ENCODE data around the gene HJV.

Gene HJV

GRCh38 chr1:146021050-146021445 is 487 bp downstream of the HJV start:
- no peak for DNase-seq (ENCODE audit: low spot score)

GRCh38 chr1:146020058-146021049 is 1.2 kb downstream of the HJV start:
- no peak for DNase-seq (ENCODE audit: low spot score)

- DNase-seq (ENCODE audit: low spot score): no peak
Measured at GRCh38 chr1:146019231-146020057, 2.1 kb downstream of the HJV start.

GRCh38 chr1:146016891-146017290 is 4.6 kb downstream of the HJV start:
- no peak for DNase-seq (ENCODE audit: low spot score)

DNA sequence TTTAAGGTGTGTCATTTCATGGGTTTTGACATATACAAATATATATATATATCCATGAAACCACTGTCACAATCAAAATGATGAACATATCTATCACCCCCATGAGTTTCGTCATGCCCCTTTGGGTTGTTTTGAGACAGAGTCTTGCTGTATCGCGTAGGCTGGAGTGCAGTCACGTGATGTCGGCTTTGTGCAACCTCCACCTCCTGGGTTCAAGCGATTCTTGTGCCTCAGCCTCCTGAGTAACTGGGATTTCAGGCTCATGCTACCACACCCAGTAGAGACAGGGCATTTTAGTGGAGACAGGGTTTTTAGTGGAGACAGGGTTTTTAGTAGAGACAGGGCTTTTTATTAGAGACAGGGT is 8.0 kb downstream of the HJV start:
- no peak for DNase-seq (ENCODE audit: low spot score)

DNA sequence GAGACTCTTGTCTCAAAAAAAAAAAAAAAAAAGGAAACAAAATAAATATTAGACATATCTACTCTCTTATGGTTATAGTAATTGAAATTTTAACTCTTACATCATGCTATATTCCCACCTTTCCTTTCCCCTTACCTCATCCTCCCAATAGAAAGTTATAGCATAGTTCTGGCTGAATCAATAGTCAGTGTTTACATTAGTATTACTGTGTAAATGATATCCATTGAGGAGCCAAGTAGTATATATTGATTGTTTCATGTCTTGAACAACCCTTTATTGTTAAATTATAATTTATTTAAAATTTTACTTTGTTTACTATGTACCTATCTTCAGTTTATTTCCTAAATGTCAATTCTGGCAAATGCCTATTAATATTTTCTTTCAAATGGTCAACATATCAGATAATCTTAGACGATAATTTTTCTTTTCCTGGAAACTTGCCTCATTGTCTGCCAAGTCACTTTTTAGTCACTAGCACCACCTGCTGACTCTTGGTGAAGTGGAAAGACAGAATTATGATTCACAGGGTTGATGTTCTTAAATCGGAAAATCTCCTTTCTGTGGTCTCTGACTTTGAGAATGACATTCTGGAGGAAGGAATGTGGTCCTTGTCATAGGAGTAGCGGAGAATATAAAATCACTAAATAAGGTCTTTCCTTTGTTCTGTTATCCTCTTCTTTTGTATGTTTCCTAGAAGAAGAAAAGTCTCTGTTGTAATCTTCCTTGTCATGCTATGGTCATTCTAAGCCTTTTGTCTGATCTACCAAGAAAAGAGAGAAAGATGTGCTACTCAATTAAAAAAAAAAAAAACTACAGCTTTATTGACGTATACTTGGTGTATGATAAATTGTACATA is 8.6 kb downstream of the HJV start:
- DNase-seq (ENCODE audit: low spot score): peak; percentile 69

DNA sequence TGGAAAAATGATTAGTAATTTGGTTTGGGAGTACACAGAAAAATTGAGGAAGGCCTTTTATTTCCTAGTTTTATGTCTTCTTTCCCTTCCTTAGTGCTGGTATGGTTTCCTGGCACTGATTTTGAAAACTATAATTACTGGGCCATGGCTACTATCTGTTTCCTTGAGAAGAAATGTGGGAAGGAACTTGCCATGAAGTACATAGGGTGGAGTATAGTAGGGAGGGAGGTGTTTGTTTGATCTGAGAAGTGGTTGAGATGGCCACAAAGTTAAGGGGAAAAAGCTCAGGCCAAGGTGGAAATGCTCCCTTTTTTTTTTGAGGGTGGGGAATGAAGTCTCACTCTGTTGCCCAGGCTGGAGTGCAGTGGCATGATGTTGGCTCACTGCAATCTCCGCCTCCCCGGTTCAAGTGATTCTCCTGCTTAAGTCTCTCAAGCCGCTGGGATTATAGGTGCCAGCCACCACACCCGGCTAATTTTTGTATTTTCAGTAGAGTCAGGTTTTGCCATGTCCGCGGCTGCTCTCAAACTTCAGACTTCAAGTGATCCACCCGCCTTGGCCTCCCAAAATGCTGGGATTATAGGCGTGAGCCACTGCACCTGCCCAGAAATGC is 11.3 kb downstream of the HJV start:
- no peak for DNase-seq (ENCODE audit: low spot score)

DNA sequence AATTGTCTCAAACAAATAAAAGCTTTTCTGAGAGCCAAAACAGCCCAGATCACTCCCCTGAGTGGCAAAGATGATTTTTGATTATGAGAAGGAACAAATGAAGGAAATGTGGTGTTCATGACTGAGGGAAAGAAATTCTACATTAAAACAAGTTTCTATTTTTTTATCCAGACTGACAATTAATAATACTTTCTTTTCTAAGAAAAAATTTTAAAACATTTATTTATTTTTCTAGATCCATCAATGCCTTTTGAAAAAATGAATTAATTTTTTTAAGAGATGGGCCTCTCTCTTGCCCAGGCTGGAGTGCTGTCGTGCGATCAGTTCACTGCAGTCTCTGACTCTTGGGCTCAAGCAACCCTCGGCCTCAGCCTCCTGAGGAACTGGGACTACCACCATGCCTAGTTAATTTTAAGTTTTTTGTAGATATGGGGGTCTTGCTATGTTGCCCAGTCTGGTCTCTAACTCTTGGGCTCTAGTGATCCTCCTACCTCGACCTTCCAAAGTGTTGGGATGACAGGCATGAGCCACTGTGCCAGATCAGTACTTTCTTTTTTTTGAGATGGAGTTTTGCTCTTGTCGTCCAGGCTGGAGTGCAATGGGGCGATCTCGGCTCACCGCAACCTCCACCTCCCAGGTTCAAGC is 13.9 kb downstream of the HJV start:
- no peak for DNase-seq (ENCODE audit: low spot score)

GRCh38 chr1:146001709-146002108 is 19.8 kb downstream of the HJV start:
- no peak for DNase-seq (ENCODE audit: low spot score)

DNA sequence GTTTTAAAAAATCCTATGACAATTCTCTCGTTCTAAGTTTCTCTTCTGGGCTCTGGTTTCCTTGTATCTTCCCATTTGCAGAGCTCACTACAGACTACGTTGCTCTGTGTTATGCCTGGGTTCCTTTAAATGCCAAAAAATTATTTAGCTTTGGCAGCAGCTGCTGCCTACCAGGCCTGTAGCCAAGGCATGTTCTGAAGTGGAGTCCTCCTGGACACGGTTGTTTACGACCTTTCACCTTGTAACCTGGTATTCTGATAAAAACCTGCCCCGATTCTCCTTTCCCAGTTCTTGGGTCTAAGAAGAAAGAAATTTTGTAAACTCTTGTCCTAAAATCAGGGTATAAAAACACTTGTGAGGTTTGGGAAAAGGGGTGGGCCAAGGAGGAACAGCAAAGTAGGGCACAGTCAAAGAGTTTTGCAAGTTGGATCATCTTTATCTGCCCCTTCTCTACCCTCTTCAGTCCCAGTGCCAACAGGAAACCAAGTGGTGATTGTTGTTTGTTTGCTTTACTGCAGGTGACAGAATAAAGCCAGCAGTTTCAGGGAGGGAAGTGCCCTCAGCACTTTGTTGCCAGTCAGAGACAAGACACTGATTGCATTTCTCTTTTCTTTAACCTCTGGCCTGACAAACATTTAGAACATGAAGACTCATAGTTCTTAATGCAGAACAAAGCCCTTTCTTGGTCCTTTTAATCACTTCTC is 22.1 kb downstream of the HJV start:
- no peak for DNase-seq (ENCODE audit: low spot score)

GRCh38 chr1:145997718-145998023 is 23.9 kb downstream of the HJV start:
- DNase-seq (ENCODE audit: low spot score): no peak

DNA sequence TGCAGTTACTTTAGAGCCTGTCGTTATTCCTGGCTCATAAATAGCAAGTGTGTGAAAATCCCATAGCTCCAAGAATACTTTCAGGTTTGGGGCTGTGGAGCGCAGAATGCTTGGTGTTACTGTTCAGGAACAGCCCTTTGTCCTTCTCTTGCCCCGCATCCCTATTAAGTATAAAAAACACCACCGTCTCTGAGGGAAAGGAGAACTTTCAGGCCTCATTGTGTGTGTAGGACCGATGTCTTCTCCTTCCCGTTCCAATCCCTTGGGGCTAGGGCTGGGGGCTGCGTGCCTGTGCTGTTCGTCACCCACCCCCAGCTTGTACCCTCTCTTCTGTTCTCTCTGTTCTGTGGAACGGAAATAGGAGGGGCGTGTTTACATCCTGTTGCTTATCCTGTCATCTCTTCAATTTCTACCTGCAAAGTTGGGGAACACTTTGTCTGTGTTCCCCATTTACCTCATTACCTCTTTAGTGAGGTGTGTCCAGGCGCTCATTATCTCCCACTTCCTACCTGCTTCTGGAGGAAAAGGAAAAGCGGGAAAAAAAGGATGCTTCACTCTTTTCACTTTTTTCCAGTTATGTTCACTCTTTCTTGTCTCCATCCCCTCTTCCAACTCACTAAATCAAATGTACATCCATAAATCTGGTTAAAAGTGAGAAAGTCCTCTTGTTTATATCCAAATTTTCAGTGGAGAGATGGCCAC is 24.4 kb downstream of the HJV start:
- DNase-seq (ENCODE audit: low spot score): peak; percentile 66

- DNase-seq (ENCODE audit: low spot score): peak; percentile 99
Measured at GRCh38 chr1:145996433-145997015, 25.0 kb downstream of the HJV start, which contains the start of gene TXNIP. TXNIP (minus strand) TSS chr1:145996579; CDS start chr1:145996266, 313 bp downstream.

GRCh38 chr1:145995964-145996432 is 25.5 kb downstream of the HJV start:
- peak; percentile 35 for DNase-seq (ENCODE audit: low spot score)

DNA sequence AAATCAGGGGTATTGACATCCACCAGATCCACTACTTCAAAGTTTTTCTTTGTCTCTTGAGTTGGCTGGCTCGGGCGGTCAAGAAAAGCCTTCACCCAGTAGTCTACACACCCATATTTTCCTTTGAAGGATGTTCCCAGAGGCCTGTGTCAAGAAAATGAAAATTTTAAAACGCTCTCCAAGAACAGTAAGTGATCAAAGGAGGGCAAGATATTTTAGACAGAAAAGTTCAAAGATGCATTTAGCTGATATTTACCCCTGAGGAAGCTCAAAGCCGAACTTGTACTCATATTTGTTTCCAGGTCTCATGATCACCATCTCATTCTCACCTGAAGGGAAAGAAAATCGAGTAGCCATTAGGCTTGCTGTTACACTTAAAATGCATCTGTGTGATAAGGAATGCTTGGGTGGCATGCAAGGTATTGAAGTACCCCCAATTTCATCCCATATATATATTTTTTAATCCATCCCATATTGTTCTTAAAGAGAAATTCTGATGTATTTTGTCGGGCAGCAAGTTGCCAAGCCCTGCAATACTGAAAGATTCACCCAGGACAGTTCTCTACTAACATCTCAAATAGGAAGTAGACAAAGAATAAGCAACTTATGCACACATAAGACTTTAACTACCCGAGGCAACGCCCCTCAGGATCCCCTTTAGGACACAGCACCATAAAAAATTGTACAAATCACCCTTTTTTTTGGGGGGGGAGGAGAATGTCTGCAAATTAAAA is 26.2 kb downstream of the HJV start:
- no peak for DNase-seq (ENCODE audit: low spot score)

DNA sequence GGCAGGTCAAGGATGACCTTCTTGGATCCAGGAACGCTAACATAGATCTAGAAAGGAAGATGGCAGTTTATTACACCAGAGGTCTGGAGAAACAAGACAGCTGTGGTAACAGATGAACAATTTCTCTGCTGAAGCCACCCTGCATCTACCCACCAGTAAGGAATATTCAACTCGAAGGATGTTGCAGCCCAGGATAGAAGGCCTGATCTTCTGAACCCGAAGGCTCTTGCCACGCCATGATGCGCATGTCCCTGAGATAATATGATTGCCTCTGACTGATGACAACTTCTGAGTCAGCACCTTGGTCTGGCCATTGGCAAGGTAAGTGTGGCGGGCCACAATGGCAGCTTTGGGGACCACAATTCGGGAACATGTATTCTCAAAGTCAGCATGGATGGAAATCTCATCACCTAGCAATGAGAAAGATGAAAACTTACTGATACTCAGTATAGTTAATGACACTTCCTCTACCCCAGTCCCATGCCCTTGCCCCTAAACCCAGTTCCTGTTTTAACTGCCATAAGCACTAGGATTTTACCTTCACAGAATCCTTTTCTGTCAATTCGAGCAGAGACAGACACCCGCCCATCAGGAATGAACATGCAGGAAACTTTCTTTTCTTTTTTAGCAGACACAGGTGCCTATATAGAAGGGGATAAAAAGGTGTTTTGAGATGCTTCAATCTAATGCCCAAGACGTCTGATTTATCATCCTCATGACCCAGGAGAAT is 27.0 kb downstream of the HJV start:
- no peak for DNase-seq (ENCODE audit: low spot score)

DNA sequence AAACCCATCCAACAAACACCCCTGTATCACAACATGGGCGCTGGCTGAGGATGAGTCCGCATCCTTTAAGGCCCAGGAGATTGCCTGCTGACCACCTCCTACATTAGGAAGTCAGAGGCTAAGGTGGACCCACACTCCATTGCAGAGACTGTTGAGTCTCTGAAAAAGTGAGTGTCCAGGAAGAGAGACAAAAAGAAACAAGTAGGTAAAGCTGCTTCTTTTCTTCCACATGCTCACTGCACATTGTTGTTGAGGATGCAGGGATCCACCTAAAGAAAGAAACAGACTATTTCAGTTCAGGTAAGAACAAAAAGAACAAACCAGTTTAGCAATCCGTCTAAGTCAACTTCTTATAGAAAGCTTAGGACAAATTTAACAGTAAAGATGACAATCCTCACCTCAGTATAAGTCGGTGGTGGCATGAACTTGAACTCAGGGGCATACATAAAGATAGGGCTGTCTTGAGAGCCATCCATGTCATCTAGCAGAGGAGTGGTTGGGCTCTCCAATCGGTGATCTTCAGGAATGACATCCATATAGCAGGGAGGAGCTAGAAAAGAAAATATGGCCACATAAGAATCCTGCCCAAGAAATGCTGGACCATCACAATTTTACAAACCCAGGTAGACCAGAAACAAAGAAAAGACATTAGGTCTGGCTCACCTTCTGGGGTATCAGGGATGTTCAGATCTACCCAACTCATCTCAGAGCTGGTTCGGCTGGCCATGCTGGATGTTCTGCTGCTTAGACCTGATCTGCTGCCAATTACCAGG is 27.7 kb downstream of the HJV start:
- no peak for DNase-seq (ENCODE audit: low spot score)
